Neuronal stem cell (in vitro differentiated cells): ENCODE data around the gene FBXL13.

Experiments used
- DNase-seq: peaks from one replicate; pipeline ENCODE4 v3.0.0-alpha.2; 2013; ENCODE audit warnings: low spot score
- H2AFZ ChIP-seq: one replicate; pipeline ENCODE4 v1.6.1; 2013; ENCODE audit warnings: mild to moderate bottlenecking, low read length, inconsistent platforms
- H2AK5ac ChIP-seq: 2 replicates; pipeline ENCODE4 v1.6.1; 2013; ENCODE audit warnings: low read depth, mild to moderate bottlenecking, inconsistent platforms, low read length, moderate library complexity, mixed read lengths
- H2BK120ac ChIP-seq: 2 replicates; pipeline ENCODE4 v1.6.1; 2013; ENCODE audit warnings: low read depth, mild to moderate bottlenecking, inconsistent platforms, low read length, moderate library complexity, mixed read lengths
- H2BK12ac ChIP-seq: one replicate; pipeline ENCODE4 v1.6.1; 2013; ENCODE audit warnings: low read length, inconsistent platforms
- H2BK15ac ChIP-seq: 2 replicates; pipeline ENCODE4 v1.6.1; 2013; ENCODE audit warnings: mild to moderate bottlenecking, low read length, inconsistent platforms, mixed read lengths
- H2BK5ac ChIP-seq: one replicate; pipeline ENCODE4 v1.6.1; 2013; ENCODE audit warnings: inconsistent platforms, mild to moderate bottlenecking, low read length, moderate library complexity
- H3K14ac ChIP-seq: one replicate; pipeline ENCODE4 v1.6.1; 2013; ENCODE audit warnings: low read length, inconsistent platforms
- H3K18ac ChIP-seq: 2 replicates; pipeline ENCODE4 v1.6.1; 2013; ENCODE audit warnings: low read length, inconsistent platforms
- H3K23ac ChIP-seq: 2 replicates; pipeline ENCODE4 v1.6.1; 2013; ENCODE audit warnings: low read depth, mild to moderate bottlenecking, mixed read lengths, low read length, inconsistent platforms; ENCODE audit not compliant: poor library complexity
- H3K27ac ChIP-seq: replicated peaks from 3 replicates; pipeline ENCODE4 v1.5.1; 2013; ENCODE audit warnings: low read length, inconsistent platforms
- H3K27me3 ChIP-seq, 3 experiments: 2 replicates each; pipeline ENCODE4 v1.6.1; 2013; ENCODE audit warnings: low read length in 3 of 3, mild to moderate bottlenecking in 2 of 3, inconsistent platforms in 1 of 3, low read depth in 1 of 3, mixed read lengths in 1 of 3, moderate library complexity in 1 of 3; ENCODE audit not compliant: control insufficient read depth in 3 of 3, insufficient read depth in 3 of 3
- H3K36me3 ChIP-seq, 2 donors: replicated peaks in 1 of 2; 2 replicates each; pipeline ENCODE4 v1.6.1; 2013; ENCODE audit warnings: low read length in 2 of 2; ENCODE audit not compliant: control insufficient read depth in 2 of 2, insufficient read depth in 2 of 2
- H3K4ac ChIP-seq: 2 replicates; pipeline ENCODE4 v1.6.1; 2013; ENCODE audit warnings: inconsistent platforms, mild to moderate bottlenecking, low read length, moderate library complexity
- H3K4me1 ChIP-seq, 2 donors: 1 replicate in 1 of 2; 2 replicates in 1 of 2; pipeline ENCODE4 v1.6.1; 2013; ENCODE audit warnings: low read length in 2 of 2, low read depth in 1 of 2; ENCODE audit not compliant: control insufficient read depth in 2 of 2, insufficient read depth in 1 of 2
- H3K4me2 ChIP-seq: one replicate; pipeline ENCODE4 v1.6.1; 2013; ENCODE audit warnings: mild to moderate bottlenecking, low read length, inconsistent platforms; ENCODE audit not compliant: insufficient read depth, poor library complexity, severe bottlenecking
- H3K4me3 ChIP-seq, 2 donors: 2 replicates each; pipeline ENCODE4 v1.5.1; 2013; ENCODE audit warnings: low read length in 2 of 2, mild to moderate bottlenecking in 2 of 2, inconsistent platforms in 1 of 2, moderate library complexity in 1 of 2
- H3K79me1 ChIP-seq: one replicate; pipeline ENCODE4 v1.6.1; 2013; ENCODE audit warnings: low read depth, mild to moderate bottlenecking, inconsistent platforms, low read length, moderate library complexity
- H3K9ac ChIP-seq: one replicate; pipeline ENCODE4 v1.6.1; 2013; ENCODE audit warnings: mild to moderate bottlenecking, low read depth, low read length, inconsistent platforms; ENCODE audit not compliant: poor library complexity
- H3K9me3 ChIP-seq, 2 donors: replicated peaks in 1 of 2; 2 replicates each; pipeline versions ENCODE3 to v1.6.1; 2013; ENCODE audit warnings: low read length in 2 of 2, mild to moderate bottlenecking in 2 of 2, inconsistent platforms in 1 of 2, low read depth in 1 of 2, mixed read lengths in 1 of 2, moderate library complexity in 1 of 2; ENCODE audit not compliant: control insufficient read depth in 2 of 2, insufficient read depth in 1 of 2
- H4K8ac ChIP-seq: one replicate; pipeline ENCODE4 v1.6.1; 2013; ENCODE audit warnings: low read depth, mild to moderate bottlenecking, inconsistent platforms, low read length, moderate library complexity
- H4K91ac ChIP-seq: one replicate; pipeline ENCODE4 v1.6.1; 2013; ENCODE audit warnings: low read length, low read depth, mild to moderate bottlenecking, inconsistent platforms; ENCODE audit not compliant: poor library complexity
- WGBS, 2 donors: extraction: QIAGEN DNeasy Blood & Tissue Kit; methylation state at CpG; one replicate each; pipeline ENCODE4 v1.1.7; 2013; ENCODE audit warnings: missing lambda C conversion rate in 2 of 2, mixed read lengths in 1 of 2; ENCODE audit not compliant: insufficient read length in 2 of 2, insufficient replicate concordance in 1 of 2; ENCODE audit errors: extremely low coverage in 2 of 2; 5-methylcytosine and 5-hydroxymethylcytosine counted together

The FBXL13 gene

GRCh38 chr7:102817616-102818573 is 256.7 kb downstream of the FBXL13 start:
- no peak overlapping the region for H3K18ac ChIP-seq
- DNase-seq: no peak
- no peak overlapping the region for H4K91ac ChIP-seq
- H2BK5ac ChIP-seq: no peak overlapping the region
- no peak overlapping the region for H3K23ac ChIP-seq
- H3K4ac ChIP-seq: no peak overlapping the region
- no peaks in the 10 kb centered on the region for H3K27me3 ChIP-seq
- H2BK15ac ChIP-seq: no peak overlapping the region
- no peaks in the 10 kb centered on the region for H3K36me3 ChIP-seq
- H2AFZ ChIP-seq: no peak overlapping the region
- WGBS, 2 donors: no CpG with 5 or more reads among the region's 4 CpGs
- no peaks in the 10 kb centered on the region for H3K79me1 ChIP-seq
- no peak overlapping the region for H3K9ac ChIP-seq
- no peak overlapping the region for H2BK120ac ChIP-seq
- H3K4me2 ChIP-seq: no peak overlapping the region
- H3K14ac ChIP-seq: no peak overlapping the region
- no peaks in the 10 kb centered on the region for H3K9me3 ChIP-seq
- H3K27ac ChIP-seq: no peak overlapping the region
- no peak overlapping the region for H3K4me3 ChIP-seq
- H4K8ac ChIP-seq: no peak overlapping the region
- no peak overlapping the region for H2AK5ac ChIP-seq
- H2BK12ac ChIP-seq: no peak overlapping the region
- H3K4me1 ChIP-seq: peaks cover 0 to 3% of the 10 kb centered on the region in 2 donors

- no peaks in the 10 kb centered on the region for H3K4me1 ChIP-seq
- no peak overlapping the region for H3K27ac ChIP-seq
- H4K8ac ChIP-seq: no peak overlapping the region
- no peak overlapping the region for H4K91ac ChIP-seq
- DNase-seq: no peak
- no peak overlapping the region for H3K4me2 ChIP-seq
- no peak overlapping the region for H3K23ac ChIP-seq
- H3K18ac ChIP-seq: no peak overlapping the region
- WGBS, 2 donors: no CpG with 5 or more reads among the region's 4 CpGs
- no peaks in the 10 kb centered on the region for H3K79me1 ChIP-seq
- H2AFZ ChIP-seq: no peak overlapping the region
- no peak overlapping the region for H3K14ac ChIP-seq
- H3K4me3 ChIP-seq: no peak overlapping the region
- no peak overlapping the region for H2AK5ac ChIP-seq
- H3K9me3 ChIP-seq: no peaks in the 10 kb centered on the region
- no peak overlapping the region for H3K4ac ChIP-seq
- H3K9ac ChIP-seq: no peak overlapping the region
- no peak overlapping the region for H2BK120ac ChIP-seq
- no peak overlapping the region for H2BK15ac ChIP-seq
- H2BK5ac ChIP-seq: no peak overlapping the region
- peaks cover 0 to under 1% of the 10 kb centered on the region in 2 donors for H3K36me3 ChIP-seq
- H2BK12ac ChIP-seq: no peak overlapping the region
- H3K27me3 ChIP-seq: no peaks in the 10 kb centered on the region
Measured at GRCh38 chr7:102814025-102814471, 260.5 kb downstream of the FBXL13 start.

- Histone ChIP-seq H3K4ac (no peak overlapping the region), H3K27ac (no peak overlapping the region), H3K9ac (no peak overlapping the region), H4K91ac (no peak overlapping the region), H2BK15ac (no peak overlapping the region), H3K79me1 (no peaks in the 10 kb centered on the region), H3K23ac (no peak overlapping the region), H3K4me1 (no peaks in the 10 kb centered on the region), H3K18ac (no peak overlapping the region), H2AFZ (no peak overlapping the region), H3K9me3 (no peaks in the 10 kb centered on the region), H3K4me2 (no peak overlapping the region), H3K27me3 (no peaks in the 10 kb centered on the region), H2BK5ac (no peak overlapping the region), H4K8ac (no peak overlapping the region), H3K36me3 (peaks cover 0 to 4% of the 10 kb centered on the region in 2 donors), H2BK120ac (no peak overlapping the region), H3K4me3 (no peak overlapping the region), H2BK12ac (no peak overlapping the region), H3K14ac (no peak overlapping the region), H2AK5ac (no peak overlapping the region)
- DNase-seq: no peak
- WGBS, 2 donors: no CpG with 5 or more reads among the region's 2 CpGs
Measured at GRCh38 chr7:102813191-102814024, 261.2 kb downstream of the FBXL13 start.
